COLO668 (cell line): ENCODE measurements around the gene CNTFR.
"Not testable (repeated sequence)": the region's sequence is repeated elsewhere in the genome, so short reads cannot be mapped to it uniquely, and the experiment has no call there.

ENCODE experiments used
- DNase-seq: peaks from one replicate; lab custom pipeline; 2025; ENCODE audit not compliant: unreplicated experiment; lab: John Stamatoyannopoulos, UW

Gene CNTFR

GRCh38 chr9:34555500-34555899, 34.0 kb downstream of the CNTFR start:
- DNase-seq: no peak

GRCh38 chr9:34555002-34555348, 34.5 kb downstream of the CNTFR start:
- no peak for DNase-seq

DNA sequence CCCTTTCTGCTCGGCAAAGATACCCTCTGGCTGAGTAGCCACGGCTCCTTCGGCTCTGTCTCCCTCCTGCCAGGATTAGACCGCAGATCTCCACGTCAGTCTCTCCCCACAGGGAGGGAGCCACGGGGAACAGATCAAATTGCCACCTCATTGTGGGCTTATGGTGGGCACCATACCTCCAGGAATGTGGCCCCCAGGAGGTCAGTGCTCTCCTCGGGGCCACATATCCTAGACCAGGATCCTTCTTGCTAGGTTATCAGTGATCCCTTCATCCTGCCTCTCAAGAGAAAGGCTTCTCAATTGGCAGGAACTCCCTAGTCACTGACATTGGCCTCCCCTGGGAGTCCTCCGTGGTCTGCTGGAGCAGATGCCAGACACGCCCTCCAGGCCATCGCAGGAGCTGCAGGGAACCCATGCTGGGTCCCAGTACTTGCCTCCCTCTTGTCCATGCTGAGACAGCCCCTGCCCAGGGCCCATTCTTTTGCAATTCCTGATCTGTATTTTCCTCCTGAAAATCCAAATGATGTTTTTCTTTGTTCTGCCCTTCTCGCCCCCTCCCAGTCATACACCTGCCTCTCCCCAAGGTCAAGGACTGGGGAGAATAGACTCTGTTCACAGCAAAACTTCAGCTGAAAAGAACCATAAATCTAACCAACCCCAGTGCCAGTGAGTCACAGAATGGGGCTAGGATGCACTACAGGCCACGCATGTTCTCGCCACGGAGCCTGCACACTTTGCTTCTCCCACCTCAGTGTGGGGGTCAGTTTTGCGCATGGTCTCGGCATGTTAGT, 35.1 kb downstream of the CNTFR start:
- DNase-seq: peak; percentile 23

- no peak for DNase-seq
These were observed 36.0 kb downstream of the CNTFR start for GRCh38 chr9:34553511-34554021.

- DNase-seq: no peak
These were observed 36.5 kb downstream of the CNTFR start for GRCh38 chr9:34552986-34553385.

- DNase-seq: peak; percentile 9
These were observed 36.9 kb downstream of the CNTFR start for GRCh38 chr9:34552606-34552981.

- DNase-seq: no peak
These were observed 37.5 kb downstream of the CNTFR start for GRCh38 chr9:34551751-34552605.

DNA sequence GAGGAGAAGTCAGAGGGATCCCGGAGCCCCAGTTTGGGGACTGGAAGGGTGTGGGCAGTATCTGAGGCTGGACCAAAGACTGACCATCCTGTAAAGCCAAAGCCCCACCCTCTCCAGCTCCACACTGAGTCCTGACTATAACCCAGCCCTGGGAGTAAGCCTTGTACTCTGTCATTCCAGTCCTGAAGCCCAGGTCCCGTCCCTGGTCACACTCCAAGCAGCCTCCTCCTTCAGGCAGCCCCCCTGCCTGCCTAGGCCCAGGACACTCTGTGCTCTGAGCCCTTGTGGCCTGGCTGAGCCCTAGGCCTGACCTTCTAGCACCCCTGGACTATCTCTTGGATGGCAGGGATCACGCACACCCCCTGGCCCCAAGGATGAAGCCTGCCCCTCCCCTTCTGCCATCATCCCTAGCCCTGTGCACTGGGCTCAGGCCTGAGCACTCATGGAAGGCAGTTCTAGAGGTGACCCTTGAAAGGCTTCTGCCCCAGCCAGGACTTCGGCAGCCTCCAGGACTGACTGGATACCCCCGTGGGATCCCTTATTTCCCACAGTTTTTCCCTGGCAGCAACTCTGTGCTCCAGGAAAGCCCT, 38.7 kb downstream of the CNTFR start:
- no peak for DNase-seq

GRCh38 chr9:34550016-34550680, 39.4 kb downstream of the CNTFR start:
- DNase-seq: no peak

DNA sequence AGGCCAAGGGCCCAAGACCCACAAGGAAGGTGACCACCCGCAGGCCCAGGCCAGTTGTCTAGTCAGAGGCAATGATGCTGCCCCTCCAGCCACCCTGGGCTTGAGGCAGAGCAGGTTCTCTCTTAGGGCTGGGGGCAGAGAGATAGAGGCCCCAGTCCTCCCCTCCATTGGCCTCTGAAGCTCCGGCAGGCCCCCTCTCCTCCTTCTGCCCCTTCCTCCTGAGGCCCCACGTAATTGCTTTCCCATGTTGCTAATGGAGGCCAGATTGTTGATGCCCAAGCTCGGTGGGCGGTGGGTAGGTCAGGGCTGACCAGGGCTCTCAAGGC, 40.2 kb downstream of the CNTFR start:
- no peak for DNase-seq

- DNase-seq: peak; percentile 51
These were observed 41.4 kb downstream of the CNTFR start for GRCh38 chr9:34547960-34548611.

GRCh38 chr9:34546834-34547827, 42.4 kb downstream of the CNTFR start:
- DNase-seq: peak; percentile 47

- DNase-seq: no peak
These were observed 43.3 kb downstream of the CNTFR start for GRCh38 chr9:34546102-34546833.

GRCh38 chr9:34545497-34545896, 44.0 kb downstream of the CNTFR start:
- DNase-seq: no peak

GRCh38 chr9:34544035-34544434, 45.5 kb downstream of the CNTFR start:
- no peak for DNase-seq

GRCh38 chr9:34541540-34541939, 48.0 kb downstream of the CNTFR start:
- no peak for DNase-seq

- no peak for DNase-seq
These were observed 48.7 kb downstream of the CNTFR start for GRCh38 chr9:34540827-34541226.

GRCh38 chr9:34536685-34537084, 52.8 kb downstream of the CNTFR start:
- DNase-seq: no peak

DNA sequence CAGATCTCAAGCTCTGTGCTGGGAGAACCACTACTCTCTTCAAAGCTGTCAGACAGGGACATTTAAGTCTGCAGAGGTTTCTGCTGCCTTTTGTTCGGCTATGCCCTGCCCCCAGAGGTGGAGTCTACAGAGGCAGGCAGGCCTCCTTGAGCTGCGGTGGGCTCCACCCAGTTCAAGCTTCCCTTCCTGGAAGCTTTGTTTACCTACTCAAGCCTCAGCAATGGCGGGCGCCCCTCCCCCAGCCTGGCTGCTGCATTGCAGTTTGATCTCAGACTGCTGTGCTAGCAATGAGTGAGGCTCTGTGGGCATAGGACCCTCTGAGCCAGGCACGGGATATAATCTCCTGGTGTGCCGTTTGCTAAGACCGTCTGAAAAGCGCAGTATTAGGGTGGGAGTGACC, 57.5 kb downstream of the CNTFR start:
- not testable (repeated sequence) for DNase-seq
